GM18520 (cell line): ENCODE data around the gene SNRPN.
"Not testable (repeated sequence)": the region's sequence is repeated elsewhere in the genome, so short reads cannot be mapped to it uniquely, and the experiment has no call there.

ENCODE experiments used
- ATAC-seq: cut with Tn5 transposase; IDR thresholded peaks from one replicate; pipeline ENCODE4 v1.9.1; 2021; ENCODE audit not compliant: unreplicated experiment

SNRPN gene

DNA sequence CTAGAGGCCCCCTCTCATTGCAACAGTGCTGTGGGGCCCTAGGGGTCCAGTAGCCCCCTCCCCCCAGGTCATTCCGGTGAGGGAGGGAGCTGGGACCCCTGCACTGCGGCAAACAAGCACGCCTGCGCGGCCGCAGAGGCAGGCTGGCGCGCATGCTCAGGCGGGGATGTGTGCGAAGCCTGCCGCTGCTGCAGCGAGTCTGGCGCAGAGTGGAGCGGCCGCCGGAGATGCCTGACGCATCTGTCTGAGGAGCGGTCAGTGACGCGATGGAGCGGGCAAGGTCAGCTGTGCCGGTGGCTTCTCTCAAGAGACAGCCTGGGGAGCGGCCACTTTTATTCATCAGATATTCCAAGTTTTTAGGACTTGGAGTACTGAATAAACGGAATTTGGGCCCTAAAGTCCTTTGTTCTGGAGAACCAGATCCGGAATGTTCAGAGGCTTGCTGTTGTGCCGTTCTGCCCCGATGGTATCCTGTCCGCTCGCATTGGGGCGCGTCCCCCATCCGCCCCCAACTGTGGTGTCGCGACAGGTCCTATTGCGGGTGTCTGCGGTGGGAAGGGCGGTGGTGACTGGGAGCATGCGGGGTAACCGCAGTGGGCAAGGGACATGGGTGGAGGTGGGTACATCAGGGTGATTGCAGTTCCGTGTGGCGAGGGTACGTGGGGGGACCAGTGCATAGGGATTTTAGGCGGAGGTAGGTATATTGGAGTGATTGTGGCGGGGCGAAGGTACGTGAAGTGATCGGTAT is at the start of gene SNRPN, which contains the start of gene SNURF:
Gene SNRPN, plus strand, starts transcription at position 205 of the 748 bp plus-strand sequence. CDS start 19,467 bp downstream, outside the sequence.
Gene SNURF, plus strand, starts transcription at position 205 of the 748 bp plus-strand sequence. Its CDS starts 62 bp downstream, at position 267.
- ATAC-seq: peak; percentile 63

- ATAC-seq: no peak
Observed at GRCh38 chr15:24916305-24917009, 38.3 kb upstream of the SNRPN start.

DNA sequence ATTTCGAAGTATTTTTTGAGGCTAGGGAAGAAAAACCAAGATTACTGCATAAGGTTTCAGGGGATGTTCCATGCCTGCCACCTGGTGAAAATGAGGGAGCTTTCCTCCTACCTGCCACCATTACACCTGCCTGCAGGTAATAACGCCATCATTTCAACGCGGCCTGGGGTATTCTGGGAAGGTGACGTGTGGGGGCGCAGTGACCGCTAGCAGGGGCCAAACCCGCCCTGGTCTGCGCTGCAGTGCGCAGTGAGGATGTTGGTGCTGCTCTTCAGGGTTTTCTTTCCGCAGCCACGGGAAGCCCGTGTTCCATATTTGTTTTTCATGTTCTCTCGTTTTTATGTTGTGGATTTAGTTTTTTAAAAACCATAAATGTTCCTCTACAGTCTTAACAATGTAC is 37.4 kb upstream of the SNRPN start:
- no peak for ATAC-seq

- ATAC-seq: no peak
Observed at GRCh38 chr15:24919446-24919845, 35.3 kb upstream of the SNRPN start.

- ATAC-seq: not testable (repeated sequence)
Observed at GRCh38 chr15:24922781-24923180, 32.0 kb upstream of the SNRPN start.

DNA sequence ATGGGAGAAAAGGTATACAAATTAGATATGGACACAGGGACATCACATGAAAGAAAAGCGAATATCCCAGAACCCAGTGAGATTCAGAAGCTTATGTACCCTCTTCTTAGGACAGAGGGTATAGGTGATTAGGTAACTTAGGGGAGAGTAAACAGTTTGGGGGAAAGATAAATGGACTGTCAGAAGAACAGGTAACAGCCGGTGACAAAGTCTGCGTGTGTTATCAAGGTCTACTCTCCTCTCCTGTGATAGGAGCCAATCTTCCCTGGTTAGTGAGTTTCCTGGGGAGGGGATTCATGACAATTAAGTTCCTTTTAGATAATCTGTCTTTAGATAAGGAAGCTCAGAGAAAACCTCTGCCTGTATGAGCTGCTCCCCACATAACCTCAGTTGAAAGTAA is 30.6 kb upstream of the SNRPN start:
- no peak for ATAC-seq

DNA sequence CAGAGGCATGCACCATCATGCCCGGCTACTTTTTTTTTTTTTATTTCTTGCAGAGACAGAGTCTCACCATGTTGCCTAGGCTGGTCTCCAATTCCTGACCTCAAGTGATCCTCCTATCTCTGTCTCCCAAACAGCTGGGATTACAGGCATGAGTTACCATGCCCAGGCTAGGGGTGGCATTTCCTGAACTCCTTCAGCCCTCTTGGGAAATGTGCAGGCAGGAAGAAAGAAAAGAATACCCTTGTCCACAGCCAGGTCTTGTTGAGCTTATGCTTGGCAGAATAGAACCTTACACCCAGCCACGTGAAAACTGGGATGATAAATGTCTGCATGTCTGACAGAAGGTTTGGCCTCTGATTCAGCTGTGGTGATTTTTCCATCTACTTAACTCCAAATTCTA is 30.2 kb upstream of the SNRPN start:
- ATAC-seq: no peak

GRCh38 chr15:24931874-24932732 is 22.7 kb upstream of the SNRPN start:
- ATAC-seq: not testable (repeated sequence)

- no peak for ATAC-seq
Observed at GRCh38 chr15:24933716-24934115, 21.1 kb upstream of the SNRPN start.

DNA sequence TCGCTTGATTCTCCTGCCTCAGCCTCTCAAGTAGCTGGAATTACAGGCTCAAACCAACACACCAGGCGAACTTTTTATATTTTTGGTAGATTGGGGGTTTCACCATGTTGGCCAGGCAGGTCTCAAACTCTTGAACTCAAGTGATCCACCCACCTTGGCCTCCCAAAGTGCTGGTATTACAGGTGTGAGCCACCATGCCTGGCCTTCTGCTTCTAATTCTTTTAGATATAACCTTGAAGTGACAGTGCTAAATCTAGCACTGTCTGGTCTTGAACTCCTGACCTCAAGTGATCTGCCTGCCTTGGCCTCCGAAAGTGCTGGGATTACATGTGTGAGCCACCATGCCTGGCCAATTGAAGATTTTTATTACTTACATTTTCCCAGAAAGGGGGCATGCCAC is 16.6 kb upstream of the SNRPN start:
- ATAC-seq: not testable (repeated sequence)

GRCh38 chr15:24940236-24940635 is 14.6 kb upstream of the SNRPN start:
- ATAC-seq: no peak

DNA sequence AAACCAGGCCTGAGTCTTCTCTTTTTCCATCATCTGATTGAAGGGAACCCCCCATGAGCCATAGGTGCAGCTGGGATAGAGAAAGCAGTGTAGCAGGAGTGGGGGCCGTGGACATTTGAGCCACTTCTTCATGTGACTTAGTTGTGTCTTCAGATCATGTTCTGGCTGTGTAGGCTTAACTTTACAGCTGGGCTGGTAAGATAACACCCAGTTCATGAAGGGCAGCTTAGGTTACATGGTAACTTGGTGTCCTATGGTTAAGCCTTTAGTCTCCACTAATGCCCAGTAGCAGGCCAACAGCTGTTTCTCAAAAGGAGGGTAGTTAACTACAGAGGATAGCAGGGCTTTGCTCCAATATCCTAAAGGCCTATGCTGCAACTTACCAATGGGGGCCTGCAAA is 11.4 kb upstream of the SNRPN start:
- ATAC-seq: no peak

- ATAC-seq: no peak
Observed at GRCh38 chr15:24944954-24945353, 9.8 kb upstream of the SNRPN start.

GRCh38 chr15:24945711-24946110 is 9.1 kb upstream of the SNRPN start:
- no peak for ATAC-seq

DNA sequence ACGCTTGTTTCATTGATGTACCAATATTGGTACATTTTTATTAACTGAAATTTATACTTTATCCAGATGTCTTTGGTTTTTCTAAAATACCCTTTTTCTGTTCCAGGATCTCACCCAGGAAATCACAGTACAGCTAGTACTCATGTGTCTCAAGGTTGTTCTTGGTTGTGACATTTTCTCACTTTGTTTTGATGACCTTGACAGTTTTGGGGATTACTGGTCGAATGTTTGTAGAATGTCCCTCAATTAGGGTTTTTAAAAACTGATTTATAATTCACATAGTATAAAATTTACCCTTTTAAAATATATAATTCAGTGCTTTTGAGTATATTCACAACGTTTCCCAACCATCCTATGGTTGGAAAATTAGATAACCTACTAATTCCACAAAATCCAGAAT is 6.3 kb upstream of the SNRPN start:
- no peak for ATAC-seq

DNA sequence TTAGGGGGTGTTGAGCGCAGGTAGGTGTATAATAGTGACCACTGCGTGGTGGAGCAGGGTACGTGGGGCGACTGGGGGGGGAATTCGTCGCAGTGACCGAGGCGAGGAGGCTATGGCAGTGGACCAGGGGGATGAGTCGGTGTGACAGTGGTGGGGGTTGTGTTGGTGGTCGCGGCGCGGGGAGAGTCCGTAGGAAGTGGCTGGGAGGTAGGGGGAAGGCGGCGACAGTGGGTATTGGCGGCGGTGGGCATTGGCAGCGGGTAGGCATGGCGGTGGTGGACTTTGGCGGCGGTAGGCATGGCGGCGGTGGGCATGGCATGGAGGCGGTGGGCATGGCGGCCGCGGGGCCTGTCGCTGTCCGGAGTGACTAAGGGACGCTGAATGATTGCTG is 739 bp downstream of the SNRPN start:
- no peak for ATAC-seq

DNA sequence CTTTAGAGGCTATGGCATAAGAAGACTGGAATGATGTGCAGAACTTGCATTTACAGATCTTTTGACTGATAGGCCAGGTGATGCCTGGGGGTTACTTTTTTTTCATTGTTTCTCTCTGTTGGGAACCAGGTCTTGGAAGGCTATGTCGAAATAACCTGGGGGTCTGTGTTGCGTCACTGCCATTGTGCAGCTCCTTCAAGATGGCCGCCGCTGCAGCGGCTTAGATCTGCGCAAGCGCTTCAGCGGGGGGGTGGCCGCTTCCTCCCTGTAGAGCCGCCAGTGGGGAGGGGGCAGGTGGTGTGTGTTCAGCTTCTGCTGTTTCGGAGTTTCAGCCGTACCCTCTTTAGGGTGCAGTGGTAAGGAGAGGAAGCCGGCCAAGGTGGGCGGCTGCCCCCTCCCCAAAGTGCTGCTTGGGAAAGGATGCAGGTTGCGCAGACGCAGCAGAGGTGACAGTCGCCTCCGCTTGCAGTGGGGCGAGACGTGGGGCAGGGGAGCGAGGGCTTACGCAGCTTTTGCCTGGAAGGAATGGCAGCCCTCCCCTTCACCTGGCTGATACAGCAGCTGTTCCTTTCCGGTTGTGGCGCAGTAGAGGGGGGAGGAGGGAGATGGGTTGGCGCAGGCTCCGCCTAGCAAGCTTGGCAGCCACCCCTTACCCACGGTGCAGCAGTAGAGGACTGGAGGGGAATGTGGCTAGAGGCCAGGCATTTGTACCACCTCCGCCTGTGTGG is 1.5 kb downstream of the SNRPN start:
- ATAC-seq: peak; percentile 50

- ATAC-seq: no peak
Observed at GRCh38 chr15:24957691-24958090, 2.9 kb downstream of the SNRPN start.

GRCh38 chr15:24961967-24962366 is 7.2 kb downstream of the SNRPN start:
- ATAC-seq: no peak

DNA sequence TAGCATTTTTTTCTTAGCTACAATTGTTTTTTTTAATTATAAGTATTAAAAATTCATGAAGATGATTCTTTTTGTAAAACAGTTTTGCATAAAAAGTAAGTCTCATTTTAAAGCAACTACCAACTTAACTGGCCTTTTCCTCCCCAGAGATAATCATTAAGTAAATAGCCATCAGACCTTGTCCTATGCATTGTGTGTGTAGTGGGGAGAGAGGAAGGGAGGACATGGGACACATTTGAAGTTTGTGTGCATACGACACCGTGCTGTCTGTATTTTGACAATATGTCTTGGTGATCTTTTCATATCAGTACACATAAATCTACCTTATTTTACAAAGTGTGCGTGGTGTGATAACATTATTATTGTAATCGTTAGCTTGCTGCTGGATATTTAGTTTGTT is 8.1 kb downstream of the SNRPN start:
- ATAC-seq: no peak
